Psoas muscle (tissue), 8 donors: Measurements from ENCODE around the gene CFAP58. TPM values are rescaled to one million over a fixed set of nuclear protein-coding genes. Genes with fewer than 3 reads are reported as not detected.

Experiments
- ATAC-seq, 4 donors: fragments of 200-7000 bp; cut with Tn5 transposase; one replicate each; pipeline ENCODE4 v1.9.1; 2020; ENCODE audit warnings: moderate library complexity in 3 of 4, mild to moderate bottlenecking in 2 of 4
- DNase-seq, 2 donors: peaks; one replicate each; pipeline ENCODE4 v3.0.0-alpha.2; 2020
- H3K27ac ChIP-seq: fragments of 200-600 bp; one replicate; pipeline ENCODE4 v1.8.0; 2022
- H3K27me3 ChIP-seq, 3 donors: fragments of 200-600 bp in 1 of 3; one replicate each; pipeline versions ENCODE4 v1.6.1 to v1.8.0; 2013 to 2022; ENCODE audit warnings: low read length in 2 of 3, mild to moderate bottlenecking in 2 of 3, moderate library complexity in 1 of 3; ENCODE audit not compliant: insufficient read depth in 3 of 3
- H3K36me3 ChIP-seq, 2 donors: fragments of 200-600 bp in 1 of 2; one replicate each; pipeline versions ENCODE4 v1.6.1 to v1.8.0; 2013 to 2022; ENCODE audit warnings: low read depth in 1 of 2, mild to moderate bottlenecking in 1 of 2, moderate library complexity in 1 of 2; ENCODE audit not compliant: insufficient read depth in 1 of 2
- H3K4me1 ChIP-seq: fragments of 200-600 bp; one replicate; pipeline ENCODE4 v1.8.0; 2022
- H3K4me3 ChIP-seq: fragments of 200-600 bp; one replicate; pipeline ENCODE4 v1.8.0; 2022; ENCODE audit warnings: mild to moderate bottlenecking
- H3K9me3 ChIP-seq: fragments of 200-600 bp; one replicate; pipeline ENCODE4 v1.8.0; 2022
- WGBS, 3 donors: extraction: QIAGEN DNeasy Blood & Tissue Kit; methylation state at CpG; one replicate each; pipeline versions ENCODE4 v1.1.6 to v1.1.7; 2013; 5-methylcytosine and 5-hydroxymethylcytosine counted together
- intact Hi-C, 2 donors: fragments of 100-400 bp; cut with DNase I; formaldehyde crosslinking; loops; one replicate each; pipeline versions ENCODE4 v1.11.0 to v1.14.2; 2022
- polyA plus RNA-seq, 3 donors: library from polyadenylated mRNA; stranded (reverse); fragments of 200-250 nt; gene quantifications; one replicate each; pipeline ENCODE4 v1.2.3, GENCODE V29; 2013
- total RNA-seq, 4 donors: library from RNA; stranded (reverse); fragmentation: NEBNext Ultra II Directional in 2 of 4; extraction: Animal tissue kit (Norgen Biotek cat#: 25700) in 2 of 4; gene quantifications; one replicate each; pipeline versions ENCODE4 v1.2.1 to v1.2.4, GENCODE V29; 2021 to 2023
- TF ChIP-seq, protein P1 (sequence below): fragments of 200-600 bp; IDR thresholded peaks from one replicate; pipeline ENCODE4 v1.8.0; 2022; ENCODE audit warnings: antibody characterized with exemption
- donor health status: healthy with polysubstance abuse.
- donor health status: DM: no; HTN: no; CAD: no; lungs with moderate emphysema.
- donor health status: Bipolar disorder and iron deficiency.
- donor health status: healthy.
- donor health status: DM: yes; HTN: yes; CAD: no.
- donor health status: DM: no; HTN: no; CAD: no.
- donor health status: DM: no; HTN: no; CAD: no.
- donor health status: DM: yes; HTN: yes; CAD: no.

The CFAP58 gene
- total and polyA plus RNA-seq, 7 donors, result 0.04 to 1.4 (median 0.44) TPM

DNA sequence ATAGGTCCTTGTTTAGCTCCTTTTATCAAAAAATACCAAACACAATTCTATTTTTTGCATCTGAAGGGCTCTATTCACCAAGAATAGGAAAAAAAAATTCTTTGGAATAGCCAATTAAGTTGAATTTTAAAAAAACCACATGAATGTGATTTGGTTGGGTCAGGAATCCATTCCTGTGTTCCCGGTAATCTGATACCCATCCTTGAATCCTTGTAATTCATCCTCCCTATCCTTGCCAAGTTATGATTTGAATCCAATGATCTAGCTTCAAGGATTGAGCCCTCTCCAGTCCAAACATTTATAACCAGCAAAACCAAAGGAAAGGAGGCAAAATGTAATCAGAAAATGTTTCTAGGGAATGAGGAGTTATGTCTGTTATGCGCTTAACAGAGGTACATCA, 86.6 kb downstream of the CFAP58 start:
- no peaks in the 10 kb centered on the region for H3K4me1 ChIP-seq
- 61 to 71% (median 70%) methylated on average over 2 of the region's 2 CpGs for WGBS, 3 donors
- no peaks in the 10 kb centered on the region for H3K9me3 ChIP-seq
- no peak overlapping the region for H3K4me3 ChIP-seq
- H3K36me3 ChIP-seq, result no peaks in the 10 kb centered on the region
- TF ChIP-seq, protein P1, sequence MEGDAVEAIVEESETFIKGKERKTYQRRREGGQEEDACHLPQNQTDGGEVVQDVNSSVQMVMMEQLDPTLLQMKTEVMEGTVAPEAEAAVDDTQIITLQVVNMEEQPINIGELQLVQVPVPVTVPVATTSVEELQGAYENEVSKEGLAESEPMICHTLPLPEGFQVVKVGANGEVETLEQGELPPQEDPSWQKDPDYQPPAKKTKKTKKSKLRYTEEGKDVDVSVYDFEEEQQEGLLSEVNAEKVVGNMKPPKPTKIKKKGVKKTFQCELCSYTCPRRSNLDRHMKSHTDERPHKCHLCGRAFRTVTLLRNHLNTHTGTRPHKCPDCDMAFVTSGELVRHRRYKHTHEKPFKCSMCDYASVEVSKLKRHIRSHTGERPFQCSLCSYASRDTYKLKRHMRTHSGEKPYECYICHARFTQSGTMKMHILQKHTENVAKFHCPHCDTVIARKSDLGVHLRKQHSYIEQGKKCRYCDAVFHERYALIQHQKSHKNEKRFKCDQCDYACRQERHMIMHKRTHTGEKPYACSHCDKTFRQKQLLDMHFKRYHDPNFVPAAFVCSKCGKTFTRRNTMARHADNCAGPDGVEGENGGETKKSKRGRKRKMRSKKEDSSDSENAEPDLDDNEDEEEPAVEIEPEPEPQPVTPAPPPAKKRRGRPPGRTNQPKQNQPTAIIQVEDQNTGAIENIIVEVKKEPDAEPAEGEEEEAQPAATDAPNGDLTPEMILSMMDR, result no peak
- no peaks in the 10 kb centered on the region for H3K27me3 ChIP-seq
- ATAC-seq (no peak), DNase-seq (no peak)
- H3K27ac ChIP-seq, result no peak overlapping the region
- intact Hi-C loops, result no loop called here

DNA sequence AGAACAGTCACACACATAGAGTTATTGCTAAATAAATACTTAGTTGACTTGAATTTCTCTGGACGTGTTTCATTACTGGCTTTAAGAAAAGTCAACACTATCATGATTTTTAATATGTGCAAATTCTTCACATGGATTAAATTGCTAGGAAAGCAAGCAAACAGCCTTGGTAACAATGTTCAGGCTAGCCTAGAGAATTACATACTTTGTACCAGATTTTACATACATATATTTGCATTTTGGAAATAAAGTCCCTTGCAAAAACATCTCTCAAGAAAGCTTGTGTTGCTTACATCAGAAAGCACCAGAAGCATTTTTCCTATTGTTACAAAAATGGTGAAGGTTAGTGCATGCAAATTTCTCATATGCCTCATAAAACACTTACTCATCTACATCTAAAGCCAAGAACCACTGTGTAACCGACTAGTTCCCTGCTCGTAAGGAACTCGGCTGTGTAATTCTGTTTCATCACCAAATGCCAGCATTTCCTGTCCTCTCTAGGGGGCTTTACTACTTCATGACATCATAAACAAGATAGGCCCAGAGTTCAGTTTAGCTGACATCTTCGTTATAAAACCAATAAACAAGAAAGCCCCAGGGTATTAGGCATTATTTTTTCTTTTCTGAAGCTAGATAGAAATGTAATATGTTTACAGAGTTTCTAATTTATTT, 87.8 kb downstream of the CFAP58 start:
- WGBS, 3 donors, result 41 to 47% (median 47%) methylated on average over 5 of the region's 5 CpGs
- DNase-seq (no peak), ATAC-seq (no peak)
- Histone ChIP-seq H3K4me3 (no peak overlapping the region), H3K36me3 (no peaks in the 10 kb centered on the region), H3K27me3 (no peaks in the 10 kb centered on the region), H3K27ac (no peak overlapping the region), H3K4me1 (no peaks in the 10 kb centered on the region), H3K9me3 (no peaks in the 10 kb centered on the region)
- intact Hi-C loops, result no loop called here
- TF ChIP-seq, protein P1, result no peak

DNA sequence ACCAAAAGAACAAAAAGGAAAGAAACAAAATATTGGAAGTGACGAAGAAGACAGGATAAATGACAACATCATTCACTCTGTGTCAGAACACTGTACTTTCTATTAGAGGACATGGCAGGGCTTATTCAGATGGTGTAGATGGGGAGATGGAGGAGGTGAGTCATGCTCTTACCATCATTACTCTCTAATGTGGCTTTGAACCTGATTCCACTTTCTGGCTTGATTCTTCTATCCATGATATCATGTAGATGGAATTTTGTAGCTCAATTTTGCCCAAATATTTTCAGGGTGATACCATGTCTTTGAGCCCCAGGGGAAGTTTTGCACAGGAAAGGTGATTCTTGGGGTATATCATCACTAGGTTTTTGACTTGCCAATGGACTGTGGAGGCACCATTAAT, 91.7 kb downstream of the CFAP58 start:
- intact Hi-C loops, result no loop called here
- H3K27ac ChIP-seq, result no peak overlapping the region
- TF ChIP-seq, protein P1, result no peak
- DNase-seq (no peak), ATAC-seq (no peak)
- H3K4me3 ChIP-seq, result no peak overlapping the region
- H3K27me3 ChIP-seq, result no peaks in the 10 kb centered on the region
- no peaks in the 10 kb centered on the region for H3K4me1 ChIP-seq
- no peaks in the 10 kb centered on the region for H3K9me3 ChIP-seq
- no peaks in the 10 kb centered on the region for H3K36me3 ChIP-seq
- 95 to 98% (median 96%) methylated on average over 1 of the region's 1 CpG for WGBS, 3 donors

DNA sequence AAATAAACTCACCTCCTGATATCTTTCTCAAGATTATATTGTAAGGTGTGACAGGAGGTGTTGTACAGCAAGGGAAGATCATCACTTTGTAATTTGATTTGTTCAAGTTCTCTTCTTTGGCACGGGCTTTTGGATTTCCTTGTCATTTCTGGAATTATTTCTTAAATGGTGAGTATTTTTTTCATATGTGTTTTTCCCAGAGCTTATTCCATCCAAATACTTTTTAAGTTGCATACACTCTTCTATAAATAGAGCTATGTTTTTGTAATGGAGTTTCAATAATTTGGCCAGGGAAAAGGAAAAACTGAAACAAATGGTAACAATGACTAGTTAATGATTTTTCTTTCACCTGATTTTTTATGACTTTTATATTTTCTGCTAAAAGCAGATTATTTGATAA, 92.5 kb downstream of the CFAP58 start:
- Histone ChIP-seq H3K4me3 (no peak overlapping the region), H3K9me3 (no peaks in the 10 kb centered on the region), H3K27ac (no peak overlapping the region), H3K36me3 (no peaks in the 10 kb centered on the region), H3K4me1 (no peaks in the 10 kb centered on the region), H3K27me3 (no peaks in the 10 kb centered on the region)
- intact Hi-C loops, result no loop called here
- ATAC-seq (no peak), DNase-seq (no peak)
- TF ChIP-seq, protein P1, result no peak
- 23 to 29% (median 28%) methylated on average over 1 of the region's 1 CpG for WGBS, 3 donors

DNA sequence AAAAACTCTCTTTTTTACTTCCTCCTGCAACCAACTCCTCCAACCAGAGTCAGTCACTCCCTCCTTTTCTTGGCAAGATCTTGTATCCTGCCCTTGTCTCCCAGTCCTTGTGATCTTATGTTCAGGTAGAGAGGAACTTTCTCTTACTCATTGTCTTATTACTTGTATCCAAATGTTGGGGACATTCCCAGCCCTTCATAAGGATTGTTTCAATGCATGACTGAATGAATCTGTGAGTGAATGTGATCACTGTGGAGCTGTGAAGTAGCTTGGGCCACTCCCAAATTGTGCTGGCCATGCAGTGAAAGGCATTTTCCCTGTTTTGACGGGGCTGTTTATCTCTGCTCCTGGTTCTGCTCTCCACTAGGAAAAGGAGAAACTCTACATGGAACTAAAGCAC, 93.7 kb downstream of the CFAP58 start:
- intact Hi-C loops, result no loop called here
- ATAC-seq (no peak), DNase-seq (no peak)
- H3K4me1 ChIP-seq, result no peaks in the 10 kb centered on the region
- no peaks in the 10 kb centered on the region for H3K36me3 ChIP-seq
- no peak overlapping the region for H3K4me3 ChIP-seq
- H3K9me3 ChIP-seq, result no peaks in the 10 kb centered on the region
- TF ChIP-seq, protein P1, result no peak
- no peak overlapping the region for H3K27ac ChIP-seq
- WGBS, 3 donors, result 29 to 50% (median 33%) methylated on average over 1 of the region's 1 CpG
- no peaks in the 10 kb centered on the region for H3K27me3 ChIP-seq
